Activated naive CD4-positive, alpha-beta T cell treated with anti-CD3 and anti-CD28 coated beads for 36 hours (primary cell): Measurements from ENCODE around the gene NYAP2. TPM values are rescaled to one million over a fixed set of nuclear protein-coding genes. Genes with fewer than 3 reads are reported as not detected.

Source experiments
- CTCF ChIA-PET: fragments of 350-600 bp; sonication (Branson Sonifier 250); formaldehyde crosslinking; loops from one replicate; lab custom pipeline; 2021; ENCODE audit warnings: antibody characterized with exemption; lab: Charles Lee
- DNase-seq: peaks from one replicate; pipeline ENCODE4 v3.0.0-alpha.2; 2020
- H3K27ac Mint-ChIP-seq: one replicate; pipeline ENCODE4 v1.8.0; 2021; ENCODE audit warnings: mild to moderate bottlenecking, mixed read lengths
- H3K27me3 Mint-ChIP-seq: one replicate; pipeline ENCODE4 v1.8.0; 2021; ENCODE audit warnings: low read depth, mixed read lengths
- H3K36me3 Mint-ChIP-seq: one replicate; pipeline ENCODE4 v1.8.0; 2021; ENCODE audit warnings: low read depth, mixed read lengths
- H3K4me1 Mint-ChIP-seq: one replicate; pipeline ENCODE4 v1.8.0; 2021; ENCODE audit warnings: low read depth, mixed read lengths
- H3K4me3 Mint-ChIP-seq: one replicate; pipeline ENCODE4 v1.8.0; 2021; ENCODE audit warnings: mild to moderate bottlenecking, moderate library complexity, mixed read lengths
- H3K9me3 Mint-ChIP-seq: one replicate; pipeline ENCODE4 v1.8.0; 2021; ENCODE audit warnings: mixed read lengths
- intact Hi-C: fragments of 100-400 bp; cut with micrococcal nuclease; formaldehyde crosslinking; loops from one replicate; pipeline ENCODE4 v1.15.1; 2023
- total RNA-seq, 2 experiments: library from RNA; stranded (reverse); gene quantifications; one replicate each; pipeline ENCODE4 v1.2.3, GENCODE V29; 2021

Gene NYAP2
- total RNA-seq, 2 experiments from 2014 or later, result not detected

GRCh38 chr2:225493420-225494099, 94.0 kb downstream of the NYAP2 start:
- H3K27ac Mint-ChIP-seq, result no peak overlapping the region

DNA sequence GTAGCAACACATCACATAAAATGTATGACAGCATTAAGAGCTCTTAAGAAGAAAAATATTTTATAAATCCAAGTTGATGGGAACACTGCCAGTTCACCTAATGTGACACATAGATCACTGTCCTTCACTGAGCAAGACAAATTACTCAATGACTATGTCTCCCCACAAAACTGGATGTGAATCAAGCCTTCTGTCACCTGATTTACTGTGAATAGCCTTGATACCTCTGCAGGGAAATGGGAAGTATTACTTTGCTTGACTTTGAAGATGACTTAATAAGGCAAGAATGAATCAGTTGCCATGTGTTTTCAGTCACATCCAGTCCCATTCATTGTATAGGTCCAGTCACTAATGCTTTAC, 94.6 kb downstream of the NYAP2 start:
- intact Hi-C loops, result no loop called here
- Mint-ChIP-seq H3K36me3 (no peaks in the 10 kb centered on the region), H3K4me3 (no peak overlapping the region), H3K4me1 (peaks cover 3% of the 10 kb centered on the region), H3K27ac (no peak overlapping the region), H3K9me3 (no peaks in the 10 kb centered on the region), H3K27me3 (peaks cover 8% of the 10 kb centered on the region)
- CTCF ChIA-PET, result no interaction called here
- no peak for DNase-seq

More at GRCh38 chr2:225493420-225494099, 94.0 kb downstream of the NYAP2 start:
- Mint-ChIP-seq H3K36me3 (no peaks in the 10 kb centered on the region), H3K4me1 (peaks cover 3% of the 10 kb centered on the region), H3K4me3 (no peak overlapping the region), H3K9me3 (no peaks in the 10 kb centered on the region), H3K27me3 (peaks cover 3% of the 10 kb centered on the region)
- DNase-seq, result no peak
- CTCF ChIA-PET, result no interaction called here
- intact Hi-C loops, result no loop called here

DNA sequence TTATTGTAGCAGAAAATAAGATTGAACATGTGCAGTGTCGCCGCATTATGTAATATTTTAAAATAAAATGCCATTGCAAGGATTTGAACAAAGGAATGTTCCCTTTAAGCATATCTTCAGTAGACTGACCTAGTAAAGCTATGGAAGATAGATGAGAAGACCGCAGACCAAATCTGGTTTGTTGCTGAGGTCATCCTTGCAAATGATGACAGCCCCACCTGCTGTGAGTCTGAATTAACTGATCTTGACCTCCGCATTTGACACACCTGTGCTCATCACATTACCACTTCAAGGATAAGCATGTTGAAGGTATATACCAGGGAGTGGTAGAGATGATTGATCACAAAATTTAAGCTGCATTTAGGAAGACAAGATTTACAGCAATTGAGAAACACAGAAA, 96.2 kb downstream of the NYAP2 start:
- CTCF ChIA-PET, result no interaction called here
- H3K27me3 Mint-ChIP-seq, result peaks cover 10% of the 10 kb centered on the region

DNA sequence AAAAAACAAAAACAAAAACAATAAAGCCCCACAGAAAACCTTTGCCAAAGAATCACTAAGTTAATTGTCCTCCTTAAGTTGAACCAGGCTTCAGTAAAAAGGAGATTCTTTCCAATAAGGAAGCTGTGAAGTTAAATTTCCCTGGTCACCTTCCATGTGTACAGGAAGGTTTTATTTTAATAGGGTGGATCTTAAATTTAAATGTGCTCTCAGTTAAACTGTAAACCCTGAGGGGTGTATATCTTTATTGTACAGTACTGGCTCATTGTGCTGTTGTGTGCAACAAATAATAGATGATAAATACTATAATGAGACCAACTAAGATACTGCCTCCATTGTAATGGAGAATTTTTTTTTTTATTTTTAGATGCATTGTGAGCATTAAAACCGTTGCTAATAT, 97.1 kb downstream of the NYAP2 start:
- intact Hi-C loops, result no loop called here
- H3K36me3 Mint-ChIP-seq, result no peaks in the 10 kb centered on the region
- no peak overlapping the region for H3K27ac Mint-ChIP-seq
- no peak for DNase-seq
- H3K4me1 Mint-ChIP-seq, result peaks cover 3% of the 10 kb centered on the region
- no peaks in the 10 kb centered on the region for H3K9me3 Mint-ChIP-seq
- no peak overlapping the region for H3K4me3 Mint-ChIP-seq
- CTCF ChIA-PET, result no interaction called here
- peaks cover 10% of the 10 kb centered on the region for H3K27me3 Mint-ChIP-seq

More for the DNA sequence above, 96.2 kb downstream of the NYAP2 start:
- intact Hi-C loops, result no loop called here
- Mint-ChIP-seq H3K4me1 (peaks cover 3% of the 10 kb centered on the region), H3K36me3 (no peaks in the 10 kb centered on the region), H3K27ac (no peak overlapping the region), H3K9me3 (no peaks in the 10 kb centered on the region), H3K4me3 (no peak overlapping the region)
- DNase-seq, result no peak

DNA sequence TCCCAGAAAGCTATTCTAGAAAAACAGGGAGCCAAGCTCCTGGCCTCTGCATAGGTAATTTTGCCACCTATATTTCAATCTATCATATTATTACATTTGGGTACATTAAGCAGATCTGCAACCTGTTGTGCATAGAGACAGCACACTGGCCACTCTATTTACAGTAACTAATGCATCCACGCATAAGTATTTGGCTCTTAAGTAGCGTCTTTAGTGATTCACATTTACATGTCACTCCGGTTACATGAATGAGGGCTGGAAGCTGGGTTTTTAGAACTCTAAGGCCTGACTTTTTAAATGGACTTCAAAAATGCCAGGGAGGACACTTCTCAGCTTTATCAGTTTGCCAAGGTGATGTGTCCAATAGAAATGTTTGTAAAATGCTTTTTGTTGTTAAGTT, 97.7 kb downstream of the NYAP2 start:
- peaks cover 3% of the 10 kb centered on the region for H3K4me1 Mint-ChIP-seq
- H3K27ac Mint-ChIP-seq, result no peak overlapping the region
- no peak for DNase-seq
- CTCF ChIA-PET, result no interaction called here
- H3K36me3 Mint-ChIP-seq, result no peaks in the 10 kb centered on the region
- no peaks in the 10 kb centered on the region for H3K9me3 Mint-ChIP-seq
- intact Hi-C loops, result no loop called here
- H3K4me3 Mint-ChIP-seq, result no peak overlapping the region
- H3K27me3 Mint-ChIP-seq, result peaks cover 10% of the 10 kb centered on the region

DNA sequence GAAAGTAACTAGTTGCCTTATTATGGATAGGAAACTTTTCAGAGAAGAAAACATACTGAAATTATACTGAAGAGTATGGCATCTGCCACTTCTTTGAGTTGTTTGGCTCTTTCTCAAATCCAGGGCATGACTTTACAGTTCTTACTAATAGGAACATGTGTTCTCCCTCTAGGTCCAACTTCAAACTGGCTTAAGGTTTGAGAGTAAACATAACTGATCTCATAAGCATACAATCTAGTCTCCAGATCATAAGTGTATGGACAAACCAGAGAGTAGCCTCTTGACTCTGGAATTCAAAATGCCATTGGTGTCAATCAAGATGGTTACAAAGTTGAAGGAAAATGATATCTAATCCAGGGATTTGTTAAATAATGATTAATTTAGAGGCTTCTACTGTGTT, 101.5 kb downstream of the NYAP2 start:
- DNase-seq, result no peak
- intact Hi-C loops, result no loop called here
- Mint-ChIP-seq H3K4me3 (no peak overlapping the region), H3K4me1 (no peaks in the 10 kb centered on the region), H3K9me3 (no peaks in the 10 kb centered on the region), H3K36me3 (no peaks in the 10 kb centered on the region), H3K27ac (no peak overlapping the region), H3K27me3 (peaks cover 10% of the 10 kb centered on the region)
- CTCF ChIA-PET, result no interaction called here

DNA sequence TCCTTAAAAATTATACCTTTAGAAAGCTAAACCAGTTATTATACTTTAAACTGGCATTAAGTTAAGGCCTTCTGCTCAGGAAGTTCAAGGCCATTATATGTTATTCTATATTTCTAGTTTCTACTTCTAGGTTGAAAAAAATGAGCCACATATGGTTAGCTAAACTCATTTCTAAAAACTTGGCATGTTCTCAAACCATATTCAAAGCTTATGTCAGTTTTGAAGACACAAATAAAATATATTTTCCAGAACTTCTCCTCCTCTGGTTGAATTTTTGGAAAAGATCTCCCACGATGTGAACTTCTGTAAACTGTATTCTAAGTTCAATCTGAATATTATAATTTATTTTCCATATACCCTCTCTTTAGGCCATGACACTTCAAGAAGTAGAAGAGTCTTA, 103.5 kb downstream of the NYAP2 start:
- no peak overlapping the region for H3K4me3 Mint-ChIP-seq
- intact Hi-C loops, result no loop called here
- H3K27ac Mint-ChIP-seq, result no peak overlapping the region
- H3K27me3 Mint-ChIP-seq, result peaks cover 10% of the 10 kb centered on the region
- CTCF ChIA-PET, result no interaction called here
- no peak for DNase-seq
- no peaks in the 10 kb centered on the region for H3K36me3 Mint-ChIP-seq
- H3K4me1 Mint-ChIP-seq, result no peaks in the 10 kb centered on the region
- H3K9me3 Mint-ChIP-seq, result no peaks in the 10 kb centered on the region

DNA sequence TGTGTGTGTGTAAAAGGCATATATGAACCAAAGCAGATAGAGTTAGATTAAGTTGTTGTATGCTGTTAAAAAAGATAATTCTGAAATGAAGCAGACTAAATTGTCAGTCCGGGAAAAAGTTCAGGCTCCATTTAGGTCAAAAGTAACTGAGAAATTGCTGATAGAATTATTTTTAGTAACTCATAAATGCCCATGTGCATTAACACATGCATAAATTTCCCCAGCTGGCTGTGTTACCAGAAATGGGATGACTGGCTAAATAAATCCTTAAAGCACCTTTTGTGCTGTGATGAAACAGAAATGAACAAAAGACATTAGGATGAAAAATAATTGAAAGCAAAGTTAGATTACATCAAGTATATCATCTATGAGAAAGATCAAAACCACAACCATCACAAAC, 111.3 kb downstream of the NYAP2 start:
- CTCF ChIA-PET, result no interaction called here
- Mint-ChIP-seq H3K9me3 (no peaks in the 10 kb centered on the region), H3K27me3 (no peaks in the 10 kb centered on the region), H3K27ac (no peak overlapping the region), H3K4me1 (no peaks in the 10 kb centered on the region), H3K4me3 (no peak overlapping the region), H3K36me3 (no peaks in the 10 kb centered on the region)
- intact Hi-C loops, result no loop called here
- DNase-seq, result no peak

- H3K4me1 Mint-ChIP-seq, result no peaks in the 10 kb centered on the region
- H3K36me3 Mint-ChIP-seq, result no peaks in the 10 kb centered on the region
- no peaks in the 10 kb centered on the region for H3K27me3 Mint-ChIP-seq
- no peak overlapping the region for H3K27ac Mint-ChIP-seq
- no peak overlapping the region for H3K4me3 Mint-ChIP-seq
- H3K9me3 Mint-ChIP-seq, result no peaks in the 10 kb centered on the region
- no peak for DNase-seq
- intact Hi-C loops, result no loop called here
- CTCF ChIA-PET, result no interaction called here
These were observed 113.0 kb downstream of the NYAP2 start for GRCh38 chr2:225512469-225512868.

DNA sequence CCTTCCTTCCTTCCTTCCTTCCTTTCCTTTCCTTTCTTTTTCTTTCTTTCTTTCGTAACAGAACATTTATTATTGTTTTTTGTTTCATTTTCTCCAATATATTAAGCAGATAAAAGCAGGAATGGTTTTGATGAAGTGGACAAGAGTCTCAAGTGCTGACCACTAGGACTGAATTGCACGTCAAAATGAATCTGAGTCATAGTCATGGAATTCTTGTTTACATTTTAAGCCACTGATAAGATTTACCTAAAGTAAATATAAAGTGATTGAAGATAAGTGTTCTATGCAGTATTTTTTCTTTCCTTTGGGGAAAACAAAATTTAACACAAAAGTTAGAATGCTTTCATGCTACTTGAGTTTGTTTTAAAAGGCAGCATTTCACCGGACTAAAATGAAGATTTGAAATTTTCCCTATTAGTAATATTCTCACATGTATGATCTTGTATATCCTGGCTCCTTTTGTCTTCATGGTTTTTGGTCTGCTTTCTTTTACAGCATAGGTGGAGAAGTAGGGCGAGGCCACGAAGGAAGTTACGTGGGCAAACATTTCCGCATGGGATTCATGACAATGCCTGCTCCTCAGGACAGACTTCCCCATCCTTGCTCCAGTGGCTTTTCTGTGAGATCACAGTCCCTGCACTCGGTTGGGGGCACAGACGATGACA, 113.5 kb downstream of the NYAP2 start:
- no peak overlapping the region for H3K4me3 Mint-ChIP-seq
- no peaks in the 10 kb centered on the region for H3K9me3 Mint-ChIP-seq
- no peaks in the 10 kb centered on the region for H3K27me3 Mint-ChIP-seq
- DNase-seq, result no peak
- CTCF ChIA-PET, result no interaction called here
- intact Hi-C loops, result no loop called here
- H3K4me1 Mint-ChIP-seq, result no peaks in the 10 kb centered on the region
- H3K27ac Mint-ChIP-seq, result no peak overlapping the region
- no peaks in the 10 kb centered on the region for H3K36me3 Mint-ChIP-seq

DNA sequence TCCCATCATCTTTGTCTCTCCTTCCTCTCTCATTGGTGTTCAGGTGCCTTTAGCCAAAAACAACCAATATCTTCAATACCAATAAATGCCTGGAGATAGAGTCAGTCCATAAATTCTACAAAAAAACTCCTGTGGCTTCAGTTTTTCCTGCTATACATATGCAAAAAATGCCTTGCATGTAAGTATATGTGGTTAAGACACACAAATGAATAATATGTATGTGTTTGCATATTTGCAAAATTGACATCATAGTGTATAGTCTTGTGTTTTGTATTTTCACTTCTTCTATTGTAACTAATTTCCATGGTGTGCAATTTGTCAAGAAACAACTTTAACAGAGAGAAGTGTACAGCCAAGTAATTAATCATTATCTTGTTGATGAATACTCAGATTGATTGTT, 115.5 kb downstream of the NYAP2 start:
- intact Hi-C loops, result no loop called here
- H3K36me3 Mint-ChIP-seq, result no peaks in the 10 kb centered on the region
- no peak overlapping the region for H3K4me3 Mint-ChIP-seq
- H3K27me3 Mint-ChIP-seq, result no peaks in the 10 kb centered on the region
- DNase-seq, result no peak
- no peak overlapping the region for H3K27ac Mint-ChIP-seq
- H3K4me1 Mint-ChIP-seq, result no peaks in the 10 kb centered on the region
- H3K9me3 Mint-ChIP-seq, result no peaks in the 10 kb centered on the region
- CTCF ChIA-PET, result no interaction called here

DNA sequence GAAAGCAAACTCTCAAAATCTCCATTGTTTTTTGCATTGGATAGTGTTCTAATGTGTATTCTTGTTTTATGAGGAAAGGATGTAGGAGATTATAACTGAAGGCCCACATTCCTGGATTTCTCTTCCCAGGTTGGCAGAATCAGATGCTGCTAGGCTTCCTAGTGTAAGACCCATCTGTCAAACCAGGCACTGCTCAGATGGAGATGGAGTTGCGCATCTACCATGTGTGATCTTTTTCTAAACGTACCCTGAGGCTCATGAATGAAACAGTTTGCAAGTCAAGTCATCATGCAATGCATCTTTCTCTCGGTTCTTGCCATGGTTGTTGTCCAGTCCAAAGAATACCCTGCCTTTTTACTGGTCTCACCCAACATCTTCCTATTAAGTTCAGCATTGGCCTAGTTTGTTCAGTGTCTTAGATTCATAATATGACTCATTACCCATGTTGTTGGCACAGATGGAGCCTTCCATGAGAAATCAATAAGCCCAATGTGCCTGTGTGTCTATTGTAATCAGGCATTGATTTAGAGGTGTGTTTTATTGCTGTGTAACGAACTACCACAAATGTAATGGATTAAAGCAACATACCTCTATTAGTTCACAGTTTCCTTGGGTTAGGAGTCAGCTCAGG, 127.4 kb downstream of the NYAP2 start:
- DNase-seq, result no peak
- Mint-ChIP-seq H3K4me3 (no peak overlapping the region), H3K9me3 (no peaks in the 10 kb centered on the region), H3K4me1 (no peaks in the 10 kb centered on the region), H3K36me3 (no peaks in the 10 kb centered on the region), H3K27me3 (peaks cover 21% of the 10 kb centered on the region), H3K27ac (no peak overlapping the region)
- intact Hi-C loops, result no loop called here
- CTCF ChIA-PET, result no interaction called here

DNA sequence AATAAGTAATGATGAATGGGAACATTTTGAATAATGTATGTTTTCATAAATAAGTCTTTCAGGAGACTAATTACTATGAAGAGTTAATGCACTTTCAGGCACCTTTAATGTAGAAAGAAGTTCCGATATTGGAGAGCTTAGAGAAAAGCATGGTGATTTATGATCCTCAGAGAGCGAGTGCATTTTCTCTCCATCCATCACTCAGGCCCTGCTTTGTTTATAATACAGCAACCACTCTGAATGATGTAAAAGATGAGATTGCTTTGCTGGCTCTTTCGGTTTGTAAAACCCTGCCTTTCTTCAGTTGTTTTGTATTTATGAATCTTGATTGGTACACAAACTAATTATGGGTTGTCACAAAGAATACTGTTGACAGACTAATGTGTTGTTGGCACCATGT, 132.0 kb downstream of the NYAP2 start:
- H3K4me3 Mint-ChIP-seq, result no peak overlapping the region
- no peak for DNase-seq
- peaks cover 11% of the 10 kb centered on the region for H3K27me3 Mint-ChIP-seq
- no peaks in the 10 kb centered on the region for H3K9me3 Mint-ChIP-seq
- no peaks in the 10 kb centered on the region for H3K4me1 Mint-ChIP-seq
- H3K27ac Mint-ChIP-seq, result no peak overlapping the region
- intact Hi-C loops, result no loop called here
- CTCF ChIA-PET, result no interaction called here
- H3K36me3 Mint-ChIP-seq, result no peaks in the 10 kb centered on the region
